HG03175 (cell line): ENCODE measurements around the gene MACF1.
"Not testable (repeated sequence)": the region's sequence is repeated elsewhere in the genome, so short reads cannot be mapped to it uniquely, and the experiment has no call there.

Source experiments
- ATAC-seq: cut with Tn5 transposase; IDR thresholded peaks from one replicate; pipeline ENCODE4 v1.9.1; 2021; ENCODE audit warnings: mild to moderate bottlenecking, moderate library complexity; ENCODE audit not compliant: unreplicated experiment

The MACF1 gene

GRCh38 chr1:39178541-39179431 is 25.7 kb upstream of the MACF1 start:
- no peak for ATAC-seq

- no peak for ATAC-seq
These were observed 23.2 kb upstream of the MACF1 start for GRCh38 chr1:39181311-39181710.

GRCh38 chr1:39182804-39183203 is 21.7 kb upstream of the MACF1 start:
- no peak for ATAC-seq

GRCh38 chr1:39183503-39184353 is 20.8 kb upstream of the MACF1 start:
- no peak for ATAC-seq

- no peak for ATAC-seq
These were observed 20.1 kb upstream of the MACF1 start for GRCh38 chr1:39184354-39184818.

GRCh38 chr1:39187275-39188046 is 17.0 kb upstream of the MACF1 start:
- no peak for ATAC-seq

GRCh38 chr1:39189592-39190041 is 14.9 kb upstream of the MACF1 start:
- no peak for ATAC-seq

- no peak for ATAC-seq
These were observed 14.4 kb upstream of the MACF1 start for GRCh38 chr1:39190096-39190495.

GRCh38 chr1:39194398-39195051 is 10.0 kb upstream of the MACF1 start:
- ATAC-seq: no peak

GRCh38 chr1:39195166-39196111 is 9.1 kb upstream of the MACF1 start:
- no peak for ATAC-seq

- peak; percentile 74 for ATAC-seq
These were observed 8.0 kb upstream of the MACF1 start for GRCh38 chr1:39196244-39197215.

GRCh38 chr1:39199593-39199992 is 4.9 kb upstream of the MACF1 start:
- ATAC-seq: no peak

- ATAC-seq: no peak
These were observed 746 bp downstream of the MACF1 start for GRCh38 chr1:39205102-39205780.

- ATAC-seq: no peak
These were observed 1.4 kb downstream of the MACF1 start for GRCh38 chr1:39205781-39206464.

GRCh38 chr1:39208360-39208759 is 3.9 kb downstream of the MACF1 start:
- not testable (repeated sequence) for ATAC-seq

GRCh38 chr1:39210649-39211048 is 6.2 kb downstream of the MACF1 start:
- no peak for ATAC-seq

- ATAC-seq: no peak
These were observed 8.0 kb downstream of the MACF1 start for GRCh38 chr1:39212499-39212898.
